Erythroblast (primary cell): ENCODE results near the gene HTR1D.
"Not testable (repeated sequence)": the region's sequence is repeated elsewhere in the genome, so short reads cannot be mapped to it uniquely, and the experiment has no call there.

Source experiments
- DNase-seq, 2 experiments: peaks; one replicate each; lab custom pipeline; 2025; lab: John Stamatoyannopoulos, UW
- GATA1 ChIP-seq: IDR thresholded peaks from 2 replicates; pipeline ENCODE4 v1.6.1; 2011; ENCODE audit warnings: low read depth, mild to moderate bottlenecking, control low read depth, low read length, moderate library complexity
- POLR2A ChIP-seq: IDR thresholded peaks from 2 replicates; pipeline ENCODE4 v1.6.1; 2011; ENCODE audit warnings: mild to moderate bottlenecking, low read length

Gene HTR1D, protein sequence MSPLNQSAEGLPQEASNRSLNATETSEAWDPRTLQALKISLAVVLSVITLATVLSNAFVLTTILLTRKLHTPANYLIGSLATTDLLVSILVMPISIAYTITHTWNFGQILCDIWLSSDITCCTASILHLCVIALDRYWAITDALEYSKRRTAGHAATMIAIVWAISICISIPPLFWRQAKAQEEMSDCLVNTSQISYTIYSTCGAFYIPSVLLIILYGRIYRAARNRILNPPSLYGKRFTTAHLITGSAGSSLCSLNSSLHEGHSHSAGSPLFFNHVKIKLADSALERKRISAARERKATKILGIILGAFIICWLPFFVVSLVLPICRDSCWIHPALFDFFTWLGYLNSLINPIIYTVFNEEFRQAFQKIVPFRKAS

GRCh38 chr1:23217421-23218115, at the start of gene HTR1D:
Gene HTR1D (minus strand): TSS chr1:23217502. CDS start chr1:23194219, 23,283 bp downstream.
- TF ChIP-seq POLR2A, result no peak
- TF ChIP-seq GATA1, result no peak
- no peak for DNase-seq

- TF ChIP-seq GATA1, result no peak
- no peak for TF ChIP-seq POLR2A
- no peak for DNase-seq
These were observed 46.1 kb upstream of the HTR1D start for GRCh38 chr1:23263380-23263887.

DNA sequence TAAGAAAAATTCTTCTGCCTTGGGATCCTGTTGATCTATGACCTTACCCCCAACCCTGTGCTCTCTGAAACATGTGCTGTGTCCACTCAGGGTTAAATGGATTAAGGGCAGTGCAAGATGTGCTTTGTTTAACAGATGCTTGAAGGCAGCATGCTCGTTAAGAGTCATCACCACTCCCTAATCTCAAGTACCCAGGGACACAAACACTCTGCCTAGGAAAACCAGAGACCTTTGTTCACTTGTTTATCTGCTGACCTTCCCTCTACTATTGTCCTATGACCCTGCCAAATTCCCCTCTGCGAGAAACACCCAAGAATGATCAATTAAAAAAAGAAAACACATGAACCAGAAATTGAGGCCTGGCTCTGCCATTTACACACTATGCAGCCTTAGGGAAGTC, 40.8 kb upstream of the HTR1D start:
- not testable (repeated sequence) for DNase-seq

DNA sequence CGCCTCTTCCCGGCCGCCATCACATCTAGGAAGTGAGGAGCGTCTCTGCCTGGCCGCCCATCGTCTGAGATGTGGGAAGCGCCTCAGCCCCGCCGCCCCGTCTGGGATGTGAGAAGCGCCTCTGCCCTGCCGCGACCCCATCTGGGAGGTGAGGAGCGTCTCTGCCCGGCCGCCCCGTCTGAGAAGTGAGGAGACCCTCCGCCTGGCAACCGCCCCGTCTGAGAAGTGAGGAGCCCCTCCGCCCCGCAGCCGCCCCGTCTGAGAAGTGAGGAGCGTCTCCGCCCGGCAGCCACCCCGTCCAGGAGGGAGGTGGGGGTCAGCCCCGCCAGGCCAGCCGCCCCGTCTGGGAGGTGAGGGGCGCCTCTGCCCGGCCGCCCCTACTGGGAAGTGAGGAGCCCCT, 40.1 kb upstream of the HTR1D start:
- DNase-seq, result not testable (repeated sequence)

DNA sequence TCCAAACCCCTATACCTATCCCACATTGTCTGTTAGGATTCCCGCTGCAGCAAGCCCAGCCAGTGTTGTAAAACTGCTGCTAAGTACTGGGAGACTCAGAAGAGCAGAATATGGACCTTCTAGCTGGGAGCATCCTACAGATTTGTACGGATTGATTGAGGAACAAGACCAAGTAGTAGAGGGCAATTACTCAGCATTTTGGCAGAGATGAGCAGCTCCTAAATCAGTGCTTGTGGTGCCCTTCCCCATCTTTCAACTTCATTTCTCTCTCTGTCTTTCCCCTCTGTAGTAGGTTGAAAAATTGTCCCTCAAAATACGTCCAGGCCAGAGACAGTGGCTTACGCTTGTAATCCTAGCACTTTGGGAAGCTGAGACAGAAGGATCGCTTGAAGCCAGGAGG, 37.3 kb upstream of the HTR1D start:
- TF ChIP-seq GATA1, result no peak
- no peak for TF ChIP-seq POLR2A

GRCh38 chr1:23251812-23252211, 34.5 kb upstream of the HTR1D start:
- no peak for TF ChIP-seq POLR2A
- TF ChIP-seq GATA1, result no peak
- DNase-seq, result no peak

More for the DNA sequence above, 37.3 kb upstream of the HTR1D start:
- no peak for DNase-seq

DNA sequence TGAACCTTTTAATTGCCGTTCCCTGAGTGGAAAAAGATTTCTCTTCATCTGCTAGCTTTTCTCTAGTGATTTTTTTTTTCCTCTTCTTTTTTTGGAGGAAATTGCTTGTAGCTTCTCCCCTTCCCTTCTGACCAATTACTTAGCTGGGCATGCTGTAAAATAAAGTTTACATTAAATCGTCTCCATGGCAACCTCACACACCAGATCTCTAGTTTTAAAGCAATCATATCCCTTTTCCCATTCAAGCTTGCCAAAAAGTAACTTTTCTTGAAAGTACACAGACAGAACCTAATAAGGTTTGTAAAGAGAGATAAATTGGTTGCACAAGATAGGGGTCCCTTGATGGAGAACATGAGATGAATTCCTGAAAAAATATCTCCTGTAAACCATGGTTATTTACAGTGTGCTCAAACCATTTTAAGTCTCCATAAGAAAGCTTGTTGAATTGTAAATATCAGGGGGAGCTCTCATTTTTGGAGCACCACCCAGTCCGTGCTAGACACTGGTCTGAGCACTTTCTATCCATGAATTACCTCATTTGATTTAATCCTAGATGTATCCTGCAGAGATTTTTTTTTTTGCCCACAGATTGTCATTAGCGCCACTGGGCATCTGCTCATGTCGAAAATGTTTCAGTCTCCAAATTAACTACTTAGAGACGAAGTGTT, 32.6 kb upstream of the HTR1D start:
- DNase-seq, result no peak
- TF ChIP-seq GATA1 (no peak), POLR2A (no peak)

- no peak for TF ChIP-seq POLR2A
- TF ChIP-seq GATA1, result no peak
- DNase-seq, result no peak
These were observed 30.0 kb upstream of the HTR1D start for GRCh38 chr1:23247276-23247675.

GRCh38 chr1:23246274-23246673, 29.0 kb upstream of the HTR1D start:
- DNase-seq, result no peak

GRCh38 chr1:23244256-23244761, 27.0 kb upstream of the HTR1D start:
- TF ChIP-seq GATA1 (no peak), POLR2A (no peak)
- DNase-seq, result no peak

More at GRCh38 chr1:23246274-23246673, 29.0 kb upstream of the HTR1D start:
- TF ChIP-seq POLR2A, result no peak
- no peak for TF ChIP-seq GATA1

- TF ChIP-seq GATA1 (no peak), POLR2A (no peak)
These were observed 25.1 kb upstream of the HTR1D start for GRCh38 chr1:23242414-23242813.

DNA sequence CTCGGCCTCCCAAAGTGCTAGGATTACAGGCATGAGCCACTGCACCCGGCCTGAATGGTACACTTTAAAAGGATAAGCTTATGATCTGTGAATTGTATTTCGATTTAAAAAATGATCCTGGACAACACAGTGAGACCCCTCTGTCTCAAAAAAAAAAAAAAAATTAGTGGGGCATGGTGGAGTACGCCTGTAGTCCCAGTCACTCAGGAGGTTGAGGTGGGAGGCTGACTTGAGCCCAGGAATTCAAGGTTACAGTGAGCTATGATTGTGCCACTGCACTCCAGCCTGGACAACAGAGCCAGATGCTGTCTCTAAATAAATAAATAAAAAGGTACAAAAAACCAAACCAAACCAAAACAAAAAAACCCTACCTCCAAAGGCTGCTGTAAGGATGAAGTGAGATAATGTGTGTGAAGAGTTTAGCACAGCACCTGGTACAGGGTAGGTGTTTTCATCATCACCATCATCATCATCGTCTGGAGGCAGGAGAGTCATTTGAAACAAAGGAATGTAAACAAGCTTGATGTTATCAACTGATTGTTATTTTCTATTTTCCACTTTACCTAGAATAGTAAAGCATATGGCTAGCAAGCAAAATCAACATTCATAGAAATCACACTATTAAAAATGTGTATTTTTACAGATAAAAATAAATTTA, 22.5 kb upstream of the HTR1D start:
- TF ChIP-seq GATA1, result no peak
- TF ChIP-seq POLR2A, result no peak
- DNase-seq, result no peak

More at GRCh38 chr1:23242414-23242813, 25.1 kb upstream of the HTR1D start:
- DNase-seq, result no peak

DNA sequence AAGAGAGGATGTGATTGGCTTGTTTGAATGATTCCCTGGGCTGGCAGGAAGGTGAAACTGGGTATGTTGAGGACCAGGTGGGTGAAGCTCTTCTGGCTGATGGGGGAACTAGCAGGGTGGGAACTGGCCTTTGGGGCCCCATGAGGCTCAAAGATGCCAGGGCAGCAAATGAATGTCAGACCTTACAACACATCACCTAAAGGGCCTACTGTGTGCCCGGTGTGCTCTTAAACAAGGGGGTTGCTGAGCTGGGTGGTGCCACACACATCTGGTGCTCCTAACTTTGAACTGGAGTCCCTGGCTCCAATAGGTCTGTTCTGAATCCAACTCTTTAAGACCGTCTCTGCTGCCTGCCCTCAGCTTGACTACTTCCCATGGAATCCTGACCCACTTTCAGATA, 21.3 kb upstream of the HTR1D start:
- no peak for DNase-seq
- TF ChIP-seq POLR2A (no peak), GATA1 (no peak)
